ENCODE results near the gene TUBB2A.

- no peak for TF ChIP-seq FOSL1 (IDR thresholded peaks at IDR 0.05; ENCODE audit: insufficient read depth, low read depth, low read length)
- no peak for TF ChIP-seq POLR2A (IDR thresholded peaks at IDR 0.05; ENCODE audit: control extremely low read depth in 1 of 2, low read depth in 2 of 2, low read length in 2 of 2)
- no peak for TF ChIP-seq CHD7 (IDR thresholded peaks at IDR 0.05; ENCODE audit: insufficient replicate concordance, low read length)
- TF ChIP-seq CHD2 (IDR thresholded peaks at IDR 0.05; ENCODE audit: low read length), result no peak
- no peak for TF ChIP-seq ATF3 (IDR thresholded peaks at IDR 0.05; ENCODE audit: insufficient read depth, low read depth, low read length)
- TF ChIP-seq CTCF (IDR thresholded peaks at IDR 0.05; ENCODE audit: control extremely low read depth in 1 of 3, insufficient read depth in 1 of 3, low read depth in 1 of 3, low read length in 3 of 3), result no peak
- TF ChIP-seq SP4 (IDR thresholded peaks at IDR 0.05; ENCODE audit: low read length), result no peak
Measured at GRCh38 chr6:3139090-3139903, 18.0 kb downstream of the TUBB2A start.
